ENCODE measurements around the gene SIGLEC1. TPM values are rescaled to one million over a fixed set of nuclear protein-coding genes. Genes with fewer than 3 reads are reported as not detected.

Gene SIGLEC1
- total and polyA plus RNA-seq, 5 donors from 2014 or later, result not detected

DNA sequence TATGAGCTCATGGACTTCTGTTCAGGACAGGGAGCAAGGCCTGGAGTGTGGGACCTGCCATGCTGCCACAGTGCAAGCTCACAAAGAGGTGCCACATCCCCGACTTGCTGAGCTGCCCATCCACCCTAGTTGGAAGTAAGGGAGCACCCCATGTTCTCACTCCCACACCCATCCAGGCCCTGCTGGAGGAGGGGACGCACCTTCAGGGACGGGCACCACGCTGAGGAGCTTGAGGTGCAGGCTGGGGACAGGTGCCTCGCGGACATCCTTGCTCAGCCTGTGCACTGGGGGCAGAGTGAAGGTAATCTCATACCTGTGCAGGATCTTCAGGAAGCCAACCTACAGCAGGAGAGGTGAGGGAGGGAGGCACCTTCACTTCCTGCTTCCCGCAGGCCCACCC lies 42.9 kb upstream of the SIGLEC1 start:
- ATAC-seq (ENCODE audit: low read depth in 2 of 2) (no peak), DNase-seq (no peak)
- Histone ChIP-seq H3K4me1 (ENCODE audit: control insufficient read depth, insufficient read depth, low read length, poor library complexity, severe bottlenecking) (no peaks in the 10 kb centered on the region), H3K4me3 (ENCODE audit: low read depth, low read length) (no peak overlapping the region), H3K36me3 (ENCODE audit: control insufficient read depth, insufficient read depth, low read length) (no peaks in the 10 kb centered on the region), H3K27me3 (ENCODE audit: control insufficient read depth, insufficient read depth, low read length) (no peaks in the 10 kb centered on the region), H3K9me3 (ENCODE audit: control insufficient read depth in 2 of 2, low read length in 2 of 2) (no peaks in the 10 kb centered on the region), H3K27ac (ENCODE audit: insufficient read depth, low read length, poor library complexity, severe bottlenecking) (no peak overlapping the region)
- Mint-ChIP-seq H3K27ac (peak overlapping the region in 1 of 3 donors; percentile 79), H3K4me3 (no peak overlapping the region), H3K36me3 (peaks cover 11% of the 10 kb centered on the region), H3K9me3 (no peaks in the 10 kb centered on the region), H3K27me3 (no peaks in the 10 kb centered on the region), H3K4me1 (peaks cover 0 to 16% (median 2%) of the 10 kb centered on the region in 4 donors)

DNA sequence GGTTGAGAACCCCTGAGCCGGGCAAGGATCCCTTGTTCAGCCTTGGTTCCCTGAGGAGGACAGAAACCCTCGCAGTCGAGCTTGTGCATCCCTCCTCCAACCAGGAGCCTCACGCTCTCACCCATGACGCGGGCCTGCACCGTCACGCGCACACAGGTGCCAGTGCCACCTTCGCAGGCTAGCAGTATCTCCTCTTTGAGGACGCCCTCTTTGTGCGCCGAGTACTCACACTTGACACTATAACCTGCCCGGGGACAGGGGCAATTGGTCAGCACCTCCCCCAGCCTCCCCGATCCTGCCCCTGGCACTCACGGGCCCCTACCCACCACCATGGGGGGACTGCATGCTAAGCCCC lies 41.9 kb upstream of the SIGLEC1 start:
- H3K4me1 ChIP-seq (ENCODE audit: control insufficient read depth, insufficient read depth, low read length, poor library complexity, severe bottlenecking), result no peaks in the 10 kb centered on the region
- H3K27me3 Mint-ChIP-seq, result no peaks in the 10 kb centered on the region
- H3K36me3 Mint-ChIP-seq, result peaks cover 7% of the 10 kb centered on the region
- no peaks in the 10 kb centered on the region for H3K36me3 ChIP-seq (ENCODE audit: control insufficient read depth, insufficient read depth, low read length)
- H3K27ac Mint-ChIP-seq, result peak overlapping the region in 1 of 3 donors; percentile 79
- H3K4me1 Mint-ChIP-seq, result peaks cover 0 to 13% (median 2%) of the 10 kb centered on the region in 4 donors
- DNase-seq (no peak), ATAC-seq (ENCODE audit: low read depth in 2 of 2) (no peak)
- H3K27ac ChIP-seq (ENCODE audit: insufficient read depth, low read length, poor library complexity, severe bottlenecking), result no peak overlapping the region
- H3K4me3 ChIP-seq (ENCODE audit: low read depth, low read length), result no peak overlapping the region
- H3K9me3 ChIP-seq (ENCODE audit: control insufficient read depth in 2 of 2, low read length in 2 of 2), result no peaks in the 10 kb centered on the region
- H3K9me3 Mint-ChIP-seq, result no peaks in the 10 kb centered on the region
- no peaks in the 10 kb centered on the region for H3K27me3 ChIP-seq (ENCODE audit: control insufficient read depth, insufficient read depth, low read length)
- no peak overlapping the region for H3K4me3 Mint-ChIP-seq

DNA sequence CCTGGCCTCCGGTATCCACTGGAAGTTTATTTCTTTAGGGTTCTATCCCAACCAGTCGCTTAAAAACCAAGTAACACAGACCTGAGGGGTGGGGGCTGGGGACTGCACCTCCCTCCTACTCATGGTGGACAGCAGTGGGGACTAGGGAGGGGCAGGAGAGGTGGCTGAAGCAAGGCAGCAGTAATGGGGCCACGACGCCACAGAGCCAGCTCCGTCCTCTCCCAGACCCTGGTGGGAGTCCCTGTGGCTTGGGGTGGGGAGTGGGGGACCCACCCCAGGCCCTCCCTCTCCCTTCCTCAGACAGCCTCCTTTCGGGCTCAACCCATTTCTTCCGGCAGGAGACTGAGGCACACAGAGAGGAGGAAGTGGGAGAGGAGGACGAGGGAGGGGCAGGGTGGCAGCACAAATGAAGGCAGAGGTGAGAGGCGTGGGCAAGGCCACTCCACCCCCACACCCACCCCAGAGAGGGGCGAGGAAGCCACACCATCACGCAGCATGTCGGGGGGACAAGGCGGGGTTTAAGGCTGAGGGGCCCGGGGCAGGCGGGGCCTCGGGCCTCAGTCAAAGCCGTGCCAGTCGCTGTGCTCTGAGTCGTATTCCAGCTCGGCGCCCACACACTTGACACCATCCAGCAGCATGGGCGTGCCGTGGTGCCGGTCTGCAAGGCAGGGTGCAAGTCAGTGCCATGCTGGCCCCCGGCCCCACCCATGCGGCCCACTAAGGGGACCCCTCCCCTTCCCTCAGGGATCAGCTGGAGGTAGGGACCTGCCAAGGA lies 41.3 kb upstream of the SIGLEC1 start:
- H3K36me3 ChIP-seq (ENCODE audit: control insufficient read depth, insufficient read depth, low read length), result no peaks in the 10 kb centered on the region
- H3K9me3 Mint-ChIP-seq, result no peaks in the 10 kb centered on the region
- peak overlapping the region in 1 of 3 donors; percentile 65 for H3K27ac Mint-ChIP-seq
- no peak overlapping the region for H3K4me3 ChIP-seq (ENCODE audit: low read depth, low read length)
- H3K4me1 ChIP-seq (ENCODE audit: control insufficient read depth, insufficient read depth, low read length, poor library complexity, severe bottlenecking), result no peaks in the 10 kb centered on the region
- H3K27me3 Mint-ChIP-seq, result no peaks in the 10 kb centered on the region
- H3K4me1 Mint-ChIP-seq, result peaks cover 0 to 13% (median 2%) of the 10 kb centered on the region in 4 donors
- no peak for ATAC-seq (ENCODE audit: low read depth in 2 of 2)
- H3K36me3 Mint-ChIP-seq, result peaks cover 7% of the 10 kb centered on the region
- no peak overlapping the region for H3K27ac ChIP-seq (ENCODE audit: insufficient read depth, low read length, poor library complexity, severe bottlenecking)
- H3K27me3 ChIP-seq (ENCODE audit: control insufficient read depth, insufficient read depth, low read length), result no peaks in the 10 kb centered on the region
- H3K9me3 ChIP-seq (ENCODE audit: control insufficient read depth in 2 of 2, low read length in 2 of 2), result no peaks in the 10 kb centered on the region
- H3K4me3 Mint-ChIP-seq, result no peak overlapping the region
- no peak for DNase-seq

DNA sequence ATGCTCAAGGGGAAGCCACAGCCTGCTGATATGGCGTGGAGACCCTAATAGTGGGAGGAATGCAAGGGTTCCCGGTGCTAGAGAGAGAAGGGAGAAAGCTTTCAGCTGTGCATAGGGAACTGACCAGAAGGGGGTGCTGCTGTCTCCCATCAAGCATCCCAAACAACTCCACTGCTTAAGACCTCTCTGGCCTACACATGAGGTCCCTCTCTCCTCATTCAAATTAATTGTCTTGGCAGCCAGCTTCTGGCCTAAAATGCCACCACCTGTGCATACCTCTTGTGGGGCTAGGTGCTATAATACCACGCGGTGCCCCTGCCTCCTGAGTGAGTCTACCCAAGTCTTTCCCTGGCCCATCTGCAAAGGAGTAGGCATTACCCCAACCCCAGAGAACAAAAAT lies 40.7 kb upstream of the SIGLEC1 start:
- peaks cover 0 to 13% (median 2%) of the 10 kb centered on the region in 4 donors for H3K4me1 Mint-ChIP-seq
- H3K4me3 ChIP-seq (ENCODE audit: low read depth, low read length), result no peak overlapping the region
- ATAC-seq (ENCODE audit: low read depth in 2 of 2) (peak; percentile 65 to 68), DNase-seq (peak; percentile 35 to 80 (median 63))
- H3K9me3 Mint-ChIP-seq, result no peaks in the 10 kb centered on the region
- no peaks in the 10 kb centered on the region for H3K36me3 ChIP-seq (ENCODE audit: control insufficient read depth, insufficient read depth, low read length)
- H3K27me3 Mint-ChIP-seq, result no peaks in the 10 kb centered on the region
- H3K36me3 Mint-ChIP-seq, result peaks cover 5% of the 10 kb centered on the region
- H3K27ac ChIP-seq (ENCODE audit: insufficient read depth, low read length, poor library complexity, severe bottlenecking), result no peak overlapping the region
- no peaks in the 10 kb centered on the region for H3K27me3 ChIP-seq (ENCODE audit: control insufficient read depth, insufficient read depth, low read length)
- H3K27ac Mint-ChIP-seq, result peak overlapping the region in 1 of 3 donors; percentile 65
- H3K9me3 ChIP-seq (ENCODE audit: control insufficient read depth in 2 of 2, low read length in 2 of 2), result no peaks in the 10 kb centered on the region
- no peaks in the 10 kb centered on the region for H3K4me1 ChIP-seq (ENCODE audit: control insufficient read depth, insufficient read depth, low read length, poor library complexity, severe bottlenecking)
- peak overlapping the region in 3 of 4 donors; percentile 30 to 70 (median 53) for H3K4me3 Mint-ChIP-seq

DNA sequence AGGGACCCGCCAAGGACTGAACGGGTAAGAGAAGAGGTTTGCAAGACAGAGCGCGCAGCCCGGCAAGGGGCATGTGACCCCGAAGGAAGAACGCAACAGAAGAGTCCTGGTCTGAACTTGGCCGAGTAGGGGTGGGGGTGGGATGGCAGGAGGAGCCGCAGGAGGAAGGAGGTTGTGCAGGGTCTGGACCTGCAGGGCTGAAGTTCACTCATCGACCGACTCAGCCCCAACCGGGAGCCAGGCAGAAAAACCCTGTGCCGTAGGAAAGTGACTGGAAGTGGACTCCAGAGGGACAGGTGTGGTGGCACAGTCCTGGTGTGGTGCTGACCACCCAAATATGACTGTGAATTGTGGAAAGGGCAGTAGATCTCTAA lies 40.0 kb upstream of the SIGLEC1 start:
- Histone ChIP-seq H3K27ac (ENCODE audit: insufficient read depth, low read length, poor library complexity, severe bottlenecking) (no peak overlapping the region), H3K36me3 (ENCODE audit: control insufficient read depth, insufficient read depth, low read length) (no peaks in the 10 kb centered on the region), H3K9me3 (ENCODE audit: control insufficient read depth in 2 of 2, low read length in 2 of 2) (no peaks in the 10 kb centered on the region), H3K27me3 (ENCODE audit: control insufficient read depth, insufficient read depth, low read length) (no peaks in the 10 kb centered on the region), H3K4me1 (ENCODE audit: control insufficient read depth, insufficient read depth, low read length, poor library complexity, severe bottlenecking) (no peaks in the 10 kb centered on the region), H3K4me3 (ENCODE audit: low read depth, low read length) (no peak overlapping the region)
- Mint-ChIP-seq H3K4me3 (peak overlapping the region in 3 of 4 donors; percentile 41 to 76 (median 70)), H3K27me3 (peaks cover 4% of the 10 kb centered on the region), H3K4me1 (peaks cover 0 to 16% (median 2%) of the 10 kb centered on the region in 4 donors), H3K9me3 (no peaks in the 10 kb centered on the region), H3K27ac (peak overlapping the region in 2 of 3 donors; percentile 27 to 80), H3K36me3 (peaks cover 3% of the 10 kb centered on the region)
- DNase-seq (no peak), ATAC-seq (ENCODE audit: low read depth in 2 of 2) (no peak)

DNA sequence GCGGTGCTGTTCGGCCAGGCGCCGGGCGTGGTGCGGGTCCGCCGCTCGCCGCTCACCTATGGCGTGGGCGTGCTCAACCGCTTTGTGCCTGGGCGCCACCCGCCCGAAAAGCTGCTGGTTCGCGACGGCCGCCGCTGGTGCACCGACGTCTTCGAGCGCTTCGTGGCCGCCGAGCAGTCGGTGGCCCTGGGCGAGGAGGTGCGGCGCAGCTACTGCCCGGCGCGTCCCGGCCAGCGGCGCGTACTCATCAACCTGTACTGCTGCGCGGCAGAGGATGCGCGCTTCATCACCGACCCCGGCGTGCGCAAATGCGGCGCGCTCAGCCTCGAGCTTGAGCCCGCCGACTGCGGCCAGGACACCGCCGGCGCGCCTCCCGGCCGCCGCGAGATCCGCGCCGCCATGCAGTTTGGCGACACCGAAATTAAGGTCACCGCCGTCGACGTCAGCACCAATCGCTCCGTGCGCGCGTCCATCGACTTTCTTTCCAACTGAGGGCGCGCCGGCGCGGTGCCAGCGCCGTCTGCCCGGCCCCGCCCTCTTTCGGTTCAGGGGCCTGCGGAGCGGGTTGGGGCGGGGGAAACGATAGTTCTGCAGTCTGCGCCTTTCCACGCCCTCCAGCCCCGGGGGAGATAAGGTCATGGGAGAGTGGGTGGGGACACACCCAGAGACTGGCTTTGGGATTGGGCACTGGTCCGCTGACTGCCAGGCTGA lies 39.4 kb upstream of the SIGLEC1 start:
- no peak overlapping the region for H3K4me3 ChIP-seq (ENCODE audit: low read depth, low read length)

DNA sequence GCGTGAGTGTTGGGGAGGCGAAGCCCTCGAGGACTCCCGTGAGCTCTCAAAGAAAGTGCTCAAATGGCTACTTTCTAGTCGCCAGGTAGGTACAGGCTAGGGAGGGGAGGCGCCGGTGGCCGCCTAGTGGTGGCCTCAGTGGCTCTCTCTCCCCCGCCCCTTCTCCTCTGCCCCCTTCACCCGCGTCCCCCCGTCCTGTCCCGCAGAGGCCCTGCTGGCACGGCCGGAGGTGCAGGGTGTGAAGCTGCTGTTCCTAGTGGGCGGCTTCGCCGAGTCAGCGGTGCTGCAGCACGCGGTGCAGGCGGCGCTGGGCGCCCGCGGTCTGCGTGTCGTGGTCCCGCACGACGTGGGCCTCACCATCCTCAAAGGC lies 38.9 kb upstream of the SIGLEC1 start:
- Histone ChIP-seq H3K36me3 (ENCODE audit: control insufficient read depth, insufficient read depth, low read length) (no peaks in the 10 kb centered on the region), H3K27me3 (ENCODE audit: control insufficient read depth, insufficient read depth, low read length) (no peaks in the 10 kb centered on the region), H3K4me3 (ENCODE audit: low read depth, low read length) (no peak overlapping the region), H3K9me3 (ENCODE audit: control insufficient read depth in 2 of 2, low read length in 2 of 2) (no peaks in the 10 kb centered on the region), H3K27ac (ENCODE audit: insufficient read depth, low read length, poor library complexity, severe bottlenecking) (no peak overlapping the region), H3K4me1 (ENCODE audit: control insufficient read depth, insufficient read depth, low read length, poor library complexity, severe bottlenecking) (no peaks in the 10 kb centered on the region)
- DNase-seq (no peak), ATAC-seq (ENCODE audit: low read depth in 2 of 2) (no peak)
- no peaks in the 10 kb centered on the region for H3K9me3 Mint-ChIP-seq
- peaks cover 4% of the 10 kb centered on the region for H3K27me3 Mint-ChIP-seq
- no peak overlapping the region for H3K27ac Mint-ChIP-seq
- peaks cover 3% of the 10 kb centered on the region for H3K36me3 Mint-ChIP-seq
- H3K4me1 Mint-ChIP-seq, result peaks cover 0 to 16% (median 2%) of the 10 kb centered on the region in 4 donors
- peak overlapping the region in 1 of 4 donors; percentile 16 for H3K4me3 Mint-ChIP-seq

More for the DNA sequence above, 39.4 kb upstream of the SIGLEC1 start:
- Histone ChIP-seq H3K9me3 (ENCODE audit: control insufficient read depth in 2 of 2, low read length in 2 of 2) (no peaks in the 10 kb centered on the region), H3K4me1 (ENCODE audit: control insufficient read depth, insufficient read depth, low read length, poor library complexity, severe bottlenecking) (no peaks in the 10 kb centered on the region), H3K27me3 (ENCODE audit: control insufficient read depth, insufficient read depth, low read length) (no peaks in the 10 kb centered on the region), H3K27ac (ENCODE audit: insufficient read depth, low read length, poor library complexity, severe bottlenecking) (no peak overlapping the region), H3K36me3 (ENCODE audit: control insufficient read depth, insufficient read depth, low read length) (no peaks in the 10 kb centered on the region)
- peaks cover 3% of the 10 kb centered on the region for H3K36me3 Mint-ChIP-seq
- H3K4me1 Mint-ChIP-seq, result peaks cover 0 to 16% (median 2%) of the 10 kb centered on the region in 4 donors
- no peaks in the 10 kb centered on the region for H3K9me3 Mint-ChIP-seq
- ATAC-seq (ENCODE audit: low read depth in 2 of 2), result peak; percentile 38 to 45
- peak; percentile 35 to 61 (median 47) for DNase-seq
- H3K4me3 Mint-ChIP-seq, result peak overlapping the region in 3 of 4 donors; percentile 41 to 76 (median 70)
- H3K27me3 Mint-ChIP-seq, result peaks cover 4% of the 10 kb centered on the region
- no peak overlapping the region for H3K27ac Mint-ChIP-seq
